Stomach (tissue), 9 donors: ENCODE results near the gene RGS4. TPM values are rescaled to one million over a fixed set of nuclear protein-coding genes. Genes with fewer than 3 reads are reported as not detected.

Experiments
- DNase-seq, 2 donors: peaks; one replicate each; pipeline versions ENCODE4 v3.0.0 to v3.0.0-alpha.2; 2013 to 2019
- H3K27ac ChIP-seq, 5 donors: fragments of 200-600 bp in 4 of 5; sonication (generic) in 4 of 5; one replicate each; pipeline ENCODE4 v1.5.1; 2013 to 2019; ENCODE audit warnings: mild to moderate bottlenecking in 1 of 5, moderate library complexity in 1 of 5
- H3K27me3 ChIP-seq, 3 donors: fragments of 200-600 bp; sonication (generic); one replicate each; pipeline ENCODE4 v1.5.1; 2017 to 2019; ENCODE audit warnings: mixed run types in 1 of 3
- H3K36me3 ChIP-seq, 4 donors: fragments of 200-600 bp; sonication (generic); 1 replicate in 3 of 4; 2 replicates in 1 of 4; pipeline ENCODE4 v1.5.1; 2016 to 2019
- H3K4me1 ChIP-seq, 4 donors: fragments of 200-600 bp; sonication (generic); one replicate each; pipeline ENCODE4 v1.5.1; 2016 to 2019
- H3K4me3 ChIP-seq, 4 donors: fragments of 200-600 bp; sonication (generic) in 3 of 4; one replicate each; pipeline ENCODE4 v1.5.1; 2016 to 2019; ENCODE audit warnings: mild to moderate bottlenecking in 1 of 4
- H3K9me3 ChIP-seq, 4 donors: fragments of 200-600 bp; sonication (generic); one replicate each; pipeline ENCODE4 v1.5.1; 2016 to 2019
- CTCF ChIP-seq, 7 experiments: fragments of 450-650 bp in 4 of 7; fragments of 200-600 bp in 3 of 7; sonication (generic) in 3 of 7; IDR thresholded peaks; one replicate each; pipeline ENCODE4 v1.5.1; 2016 to 2019; ENCODE audit warnings: antibody characterized with exemption in 7 of 7, control low read depth in 2 of 7, mild to moderate bottlenecking in 1 of 7
- EP300 ChIP-seq: sonication (generic); formaldehyde crosslinking; IDR thresholded peaks from one replicate; pipeline ENCODE4 v1.6.1; 2017; ENCODE audit warnings: antibody characterized with exemption
- POLR2A ChIP-seq, 4 donors: fragments of 450-650 bp; IDR thresholded peaks; one replicate each; pipeline ENCODE4 v1.6.1; 2016; ENCODE audit warnings: antibody characterized with exemption in 4 of 4, control low read depth in 2 of 4, mild to moderate bottlenecking in 1 of 4, moderate library complexity in 1 of 4
- POLR2AphosphoS5 ChIP-seq, 3 donors: sonication (generic); formaldehyde crosslinking; IDR thresholded peaks; one replicate each; pipeline ENCODE4 v1.6.1; 2016; ENCODE audit warnings: antibody characterized with exemption in 3 of 3
- WGBS, 5 donors: extraction: QIAGEN DNeasy Blood & Tissue Kit in 3 of 5; methylation state at CpG; one replicate each; pipeline versions ENCODE4 v1.1.5 to v1.1.7; 2013 to 2018; 5-methylcytosine and 5-hydroxymethylcytosine counted together
- intact Hi-C: fragments of 100-400 bp; cut with DNase I; formaldehyde crosslinking; loops from one replicate; pipeline ENCODE4 v1.15.1; 2023; ENCODE audit warnings: low total_unique reads
- polyA plus RNA-seq, 3 donors: library from polyadenylated mRNA; stranded (reverse); fragments of 200-250 nt; gene quantifications; one replicate each; pipeline ENCODE4 v1.2.3, GENCODE V29; 2013
- total RNA-seq, 5 donors: library from RNA; depleted of rRNA; stranded (reverse); fragments of >200 nt; gene quantifications; one replicate each; pipeline versions ENCODE4 v1.1.0 to v1.2.3, GENCODE V29; 2014 to 2016
- donor health status: healthy with polysubstance abuse.
- donor health status: Bipolar disorder and iron deficiency.
- donor health status: healthy.

Gene RGS4
- total and polyA plus RNA-seq, 8 donors = 1.8 to 60.7 (median 5.8) TPM; not detected in 2

DNA sequence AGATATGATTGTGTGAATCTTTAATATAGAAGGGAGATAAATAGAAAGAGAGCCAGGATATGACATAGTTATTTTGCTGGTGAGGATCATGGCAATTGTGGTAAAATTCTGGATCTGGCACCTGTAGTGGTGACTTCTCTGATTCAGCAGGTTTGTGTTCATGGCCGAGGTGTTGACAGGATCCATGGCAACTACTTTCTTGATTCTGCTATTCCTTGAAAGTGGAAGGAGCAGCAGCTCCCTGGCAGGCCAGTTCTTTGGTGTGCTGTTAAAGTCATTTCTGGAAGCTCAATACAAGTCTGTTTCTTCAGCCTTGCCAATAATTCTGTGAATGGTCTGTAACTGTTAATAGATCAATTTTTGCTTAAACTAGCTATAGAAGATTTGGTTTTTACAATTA, 33.4 kb downstream of the RGS4 start:
- H3K36me3 ChIP-seq = no peaks in the 10 kb centered on the region
- DNase-seq = no peak
- H3K27me3 ChIP-seq = no peaks in the 10 kb centered on the region
- H3K9me3 ChIP-seq = no peaks in the 10 kb centered on the region
- H3K27ac ChIP-seq = no peak overlapping the region
- intact Hi-C loops = no loop called here
- WGBS, 5 donors = 50 to 78% (median 69%) methylated on average over 1 of the region's 1 CpG
- no peak overlapping the region for H3K4me3 ChIP-seq
- H3K4me1 ChIP-seq = peaks cover 0 to 7% (median 0%) of the 10 kb centered on the region in 4 donors
- no peak for TF ChIP-seq POLR2A (IDR thresholded peaks at IDR 0.05)

DNA sequence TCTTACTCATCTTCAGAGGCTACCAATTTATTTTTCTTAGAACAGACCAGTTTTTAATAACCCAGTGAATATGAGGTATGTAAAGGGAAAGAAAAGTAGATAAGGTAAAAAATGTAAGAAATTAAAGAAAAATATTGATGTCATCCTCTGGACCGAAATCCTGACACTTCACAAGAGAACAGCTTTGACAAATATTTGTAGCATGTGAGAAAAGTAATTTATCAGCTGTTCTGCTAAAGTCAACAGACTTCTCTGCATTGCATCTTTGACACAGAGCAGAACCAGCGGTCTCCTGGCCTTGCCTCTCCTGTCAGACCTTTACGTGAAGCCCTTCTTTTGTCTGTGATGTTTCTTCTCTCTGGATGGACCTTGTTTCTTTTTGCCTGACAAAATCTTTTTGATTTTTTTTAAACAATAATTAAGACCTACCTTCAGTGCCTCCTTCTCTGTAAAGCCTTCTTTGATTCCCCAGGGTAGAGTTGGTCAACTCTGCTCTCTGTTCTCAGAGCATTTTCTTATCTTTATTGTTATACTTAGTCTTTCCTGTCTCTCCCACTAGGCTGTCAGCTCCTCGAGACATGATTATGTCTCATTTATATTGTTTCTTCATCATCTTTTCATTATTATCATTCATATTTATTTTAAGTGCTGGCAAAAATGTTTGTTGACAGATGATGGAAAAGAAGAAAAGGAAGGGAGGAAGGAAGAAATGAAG, 35.4 kb downstream of the RGS4 start:
- H3K27ac ChIP-seq = no peak overlapping the region
- H3K4me3 ChIP-seq = no peak overlapping the region
- DNase-seq = peak in 1 of 2 donors; percentile 14
- TF ChIP-seq POLR2AphosphoS5 (IDR thresholded peaks at IDR 0.05) (no peak), POLR2A (IDR thresholded peaks at IDR 0.05) (no peak), CTCF (IDR thresholded peaks at IDR 0.05) (no peak), EP300 (no peak)
- H3K36me3 ChIP-seq = no peaks in the 10 kb centered on the region
- H3K9me3 ChIP-seq = no peaks in the 10 kb centered on the region
- H3K27me3 ChIP-seq = no peaks in the 10 kb centered on the region
- 58 to 69% (median 67%) methylated on average over 4 of the region's 4 CpGs for whole genome bisulfite sequencing, 5 donors
- intact Hi-C loops = no loop called here
- H3K4me1 ChIP-seq = peaks cover 0 to 7% (median 0%) of the 10 kb centered on the region in 4 donors

DNA sequence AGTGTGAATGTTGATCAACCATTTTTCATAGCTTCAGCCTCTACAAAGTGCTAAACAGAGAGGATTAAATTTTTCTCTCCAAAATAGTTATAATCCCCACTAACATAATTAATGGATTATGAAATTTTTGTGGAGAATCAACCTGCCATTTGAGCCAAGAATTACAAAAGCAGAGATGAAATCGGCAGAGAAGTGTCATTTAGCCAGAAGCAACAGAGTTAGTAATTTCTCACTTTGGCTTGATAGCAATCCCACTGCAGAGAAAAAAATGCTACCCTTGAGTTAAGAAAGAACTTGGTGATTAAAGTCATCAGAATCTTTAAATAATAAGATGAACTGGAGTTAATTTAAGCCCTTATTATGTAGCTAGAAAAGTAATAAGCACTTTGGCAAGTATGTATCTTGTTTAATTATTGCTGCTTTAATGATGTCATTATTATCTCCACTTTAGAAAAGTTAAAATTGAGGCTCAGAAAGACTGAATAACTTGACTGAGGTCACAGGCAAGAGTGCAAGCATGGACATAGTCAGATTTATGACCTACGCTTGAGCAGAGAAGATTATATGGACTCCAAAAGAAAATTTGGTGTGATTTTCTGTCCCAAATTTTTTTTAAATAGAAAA, 37.3 kb downstream of the RGS4 start:
- H3K9me3 ChIP-seq = no peaks in the 10 kb centered on the region
- no peak overlapping the region for H3K27ac ChIP-seq
- TF ChIP-seq POLR2AphosphoS5 (IDR thresholded peaks at IDR 0.05) (no peak), EP300 (no peak), CTCF (IDR thresholded peaks at IDR 0.05) (no peak), POLR2A (IDR thresholded peaks at IDR 0.05) (no peak)
- WGBS, 5 donors = 62 to 81% (median 72%) methylated on average over 2 of the region's 2 CpGs
- H3K4me1 ChIP-seq = peaks cover 0 to 7% (median 0%) of the 10 kb centered on the region in 4 donors
- H3K4me3 ChIP-seq = no peak overlapping the region
- no peaks in the 10 kb centered on the region for H3K36me3 ChIP-seq
- intact Hi-C loops = no loop called here
- H3K27me3 ChIP-seq = no peaks in the 10 kb centered on the region
- DNase-seq = no peak

- Histone ChIP-seq H3K4me1 (peaks cover 0 to 7% (median 0%) of the 10 kb centered on the region in 4 donors), H3K9me3 (no peaks in the 10 kb centered on the region), H3K4me3 (no peak overlapping the region), H3K27me3 (no peaks in the 10 kb centered on the region), H3K27ac (no peak overlapping the region), H3K36me3 (no peaks in the 10 kb centered on the region)
- WGBS, 5 donors = 91 to 94% (median 92%) methylated on average over 5 of the region's 5 CpGs
- TF ChIP-seq EP300 (no peak), POLR2A (IDR thresholded peaks at IDR 0.05) (no peak), POLR2AphosphoS5 (IDR thresholded peaks at IDR 0.05) (no peak)
- DNase-seq = no peak
- intact Hi-C loops = no loop called here
These were observed 38.5 kb downstream of the RGS4 start for GRCh38 chr1:163107655-163108054.

- no peaks in the 10 kb centered on the region for H3K4me1 ChIP-seq
These were observed 46.7 kb downstream of the RGS4 start for GRCh38 chr1:163115887-163116286.

More at GRCh38 chr1:163115887-163116286, 46.7 kb downstream of the RGS4 start:
- H3K36me3 ChIP-seq = no peaks in the 10 kb centered on the region
- no peak overlapping the region for H3K27ac ChIP-seq
- intact Hi-C loops = no loop called here
- no peaks in the 10 kb centered on the region for H3K27me3 ChIP-seq
- DNase-seq = no peak
- no peaks in the 10 kb centered on the region for H3K9me3 ChIP-seq
- H3K4me3 ChIP-seq = no peak overlapping the region
- no peak for TF ChIP-seq POLR2A (IDR thresholded peaks at IDR 0.05)
- TF ChIP-seq POLR2AphosphoS5 (IDR thresholded peaks at IDR 0.05) = no peak
- TF ChIP-seq EP300 = no peak
- TF ChIP-seq CTCF (IDR thresholded peaks at IDR 0.05) = no peak
- WGBS, 5 donors = 49 to 84% (median 70%) methylated on average over 1 of the region's 1 CpG
